ENCODE results near the gene TMEM185B. TPM values are rescaled to one million over a fixed set of nuclear protein-coding genes. Genes with fewer than 3 reads are reported as not detected.
A peak's percentile ranks its signal among the peaks of the same experiment; 100 is the strongest.

Gene TMEM185B
- total RNA-seq, 1 donor from 2014 or later = 27.9 TPM

DNA sequence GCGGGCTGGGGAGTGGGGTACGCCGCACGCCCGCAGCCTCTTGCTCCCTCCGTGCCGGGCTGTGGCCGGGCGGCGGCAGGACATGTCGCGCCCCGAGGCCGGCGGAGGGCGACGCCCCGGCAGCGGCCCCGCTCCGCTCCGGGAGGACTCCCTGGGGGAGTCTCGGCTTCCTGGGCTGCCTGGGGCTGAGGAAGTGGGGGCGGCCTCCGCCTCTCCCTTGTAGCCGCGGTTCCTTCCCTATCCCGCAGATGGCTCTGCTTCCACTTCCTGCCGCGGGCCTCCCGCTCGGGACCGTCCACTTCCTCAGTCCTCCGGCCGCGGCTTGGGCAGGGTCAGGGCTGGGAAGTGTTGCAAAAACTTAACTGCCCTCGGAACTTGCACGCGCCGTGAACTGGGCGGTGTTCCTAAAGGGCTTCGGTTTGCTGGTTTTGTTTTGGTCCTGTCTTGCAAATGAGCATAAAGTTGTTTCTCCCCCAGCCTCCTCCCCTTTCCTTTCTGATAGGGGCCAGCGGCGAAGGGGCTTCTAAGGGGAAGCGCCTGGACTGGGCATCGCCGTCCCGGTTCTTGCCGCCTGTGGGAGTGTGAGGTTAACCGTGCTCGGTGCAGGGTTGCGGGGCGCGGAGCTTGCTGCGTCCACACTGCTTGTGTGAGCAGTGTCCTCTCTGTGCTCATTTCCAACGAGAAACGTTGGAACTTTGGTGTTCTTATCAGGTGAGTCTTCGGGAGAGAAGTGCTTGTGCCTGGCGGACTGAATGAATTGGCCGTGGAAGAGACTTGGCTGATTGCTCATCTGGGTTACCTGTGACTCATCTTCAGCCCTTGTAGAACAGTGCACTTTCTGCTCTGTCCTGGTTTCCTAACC lies 30.1 kb upstream of the TMEM185B start:
- H3K27me3 Mint-ChIP-seq (ENCODE audit: low read depth, unreplicated experiment) = peaks cover 20% of the 10 kb centered on the region
- FAIRE-seq (no peak), DNase-seq (ENCODE audit: low read depth) (peak; percentile 65)
- H3K9me3 Mint-ChIP-seq (ENCODE audit: unreplicated experiment) = no peaks in the 10 kb centered on the region
- H3K36me3 Mint-ChIP-seq (ENCODE audit: low read depth, unreplicated experiment) = peaks cover 7% of the 10 kb centered on the region
- TF ChIP-seq, protein P1, sequence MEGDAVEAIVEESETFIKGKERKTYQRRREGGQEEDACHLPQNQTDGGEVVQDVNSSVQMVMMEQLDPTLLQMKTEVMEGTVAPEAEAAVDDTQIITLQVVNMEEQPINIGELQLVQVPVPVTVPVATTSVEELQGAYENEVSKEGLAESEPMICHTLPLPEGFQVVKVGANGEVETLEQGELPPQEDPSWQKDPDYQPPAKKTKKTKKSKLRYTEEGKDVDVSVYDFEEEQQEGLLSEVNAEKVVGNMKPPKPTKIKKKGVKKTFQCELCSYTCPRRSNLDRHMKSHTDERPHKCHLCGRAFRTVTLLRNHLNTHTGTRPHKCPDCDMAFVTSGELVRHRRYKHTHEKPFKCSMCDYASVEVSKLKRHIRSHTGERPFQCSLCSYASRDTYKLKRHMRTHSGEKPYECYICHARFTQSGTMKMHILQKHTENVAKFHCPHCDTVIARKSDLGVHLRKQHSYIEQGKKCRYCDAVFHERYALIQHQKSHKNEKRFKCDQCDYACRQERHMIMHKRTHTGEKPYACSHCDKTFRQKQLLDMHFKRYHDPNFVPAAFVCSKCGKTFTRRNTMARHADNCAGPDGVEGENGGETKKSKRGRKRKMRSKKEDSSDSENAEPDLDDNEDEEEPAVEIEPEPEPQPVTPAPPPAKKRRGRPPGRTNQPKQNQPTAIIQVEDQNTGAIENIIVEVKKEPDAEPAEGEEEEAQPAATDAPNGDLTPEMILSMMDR (IDR thresholded peaks at IDR 0.05; ENCODE audit: insufficient read depth, low read depth, low read length) = no peak
- no peak for TF ChIP-seq EZH2 (IDR thresholded peaks at IDR 0.05; ENCODE audit: insufficient read depth, low read length)
- Histone ChIP-seq H3K9me3 (ENCODE audit: insufficient read depth, low read depth, low read length) (no peaks in the 10 kb centered on the region), H3K79me2 (ENCODE audit: insufficient read depth, low read length) (peaks cover 54% of the 10 kb centered on the region), H3K9ac (ENCODE audit: low read length) (peak overlapping the region; percentile 90), H3K4me1 (ENCODE audit: insufficient read depth, low read length) (peaks cover 18% of the 10 kb centered on the region), H3K4me3 (ENCODE audit: insufficient read depth, low read depth, low read length) (peak overlapping the region; percentile 98), H4K20me1 (ENCODE audit: insufficient read depth, low read length) (peaks cover 51% of the 10 kb centered on the region), H2AFZ (ENCODE audit: low read depth, low read length) (peak overlapping the region; percentile 77), H3K4me2 (ENCODE audit: low read length) (peak overlapping the region; percentile 99), H3K27ac (ENCODE audit: low read depth, low read length) (peak overlapping the region; percentile 83), H3K27me3 (ENCODE audit: insufficient read depth, low read length) (no peaks in the 10 kb centered on the region), H3K36me3 (ENCODE audit: insufficient read depth, low read length) (no peaks in the 10 kb centered on the region)
- H3K4me1 Mint-ChIP-seq (ENCODE audit: low read depth, unreplicated experiment) = peaks cover 16% of the 10 kb centered on the region
- H3K27ac Mint-ChIP-seq (ENCODE audit: unreplicated experiment) = peak overlapping the region; percentile 50
- peak overlapping the region; percentile 94 for H3K4me3 Mint-ChIP-seq (ENCODE audit: unreplicated experiment)

DNA sequence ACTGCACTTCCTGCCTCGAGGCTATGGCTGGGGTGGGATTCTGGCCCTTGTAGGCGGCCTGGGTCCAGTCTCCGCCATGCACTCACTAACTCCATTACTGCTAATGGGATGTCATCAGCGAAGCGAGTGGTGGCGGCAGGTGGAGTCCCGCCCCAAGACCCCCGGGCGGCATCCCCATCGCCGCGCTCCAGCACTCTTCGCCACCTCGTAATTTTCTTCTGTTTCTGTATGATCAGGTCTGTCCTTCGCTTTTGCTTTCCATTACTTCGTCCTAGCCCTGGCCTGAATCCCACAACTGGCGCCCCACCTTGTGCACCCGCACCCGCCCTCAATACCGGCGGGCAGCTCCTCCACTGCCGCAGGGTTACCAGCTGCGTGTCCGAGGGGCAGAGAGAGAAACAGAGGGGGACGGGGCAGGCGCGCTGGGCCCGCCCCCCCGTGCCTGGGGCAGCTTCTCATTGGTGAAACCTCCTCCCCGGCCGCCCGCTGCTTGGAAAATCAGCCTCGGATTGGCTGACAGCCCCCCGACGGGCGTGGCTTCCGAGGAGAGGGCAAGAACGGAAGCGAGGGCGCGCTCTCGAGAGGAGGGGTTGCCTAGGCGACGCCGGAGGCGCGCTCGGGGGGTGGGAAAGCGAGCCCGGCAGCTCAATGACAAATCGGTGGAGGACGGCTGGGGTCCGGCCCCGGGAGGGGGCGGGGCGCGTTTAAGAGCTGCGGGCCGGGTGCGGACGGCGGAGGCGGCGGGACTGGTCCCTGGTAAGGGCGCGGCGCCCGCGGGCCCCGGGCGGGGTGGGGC lies 29.2 kb upstream of the TMEM185B start, which contains the start of gene RALB:
Gene RALB (plus strand): TSS at position 628 of the 796 bp plus-strand sequence. CDS start 25,813 bp downstream, outside the sequence.
- Histone ChIP-seq H3K4me3 (ENCODE audit: insufficient read depth, low read depth, low read length) (peak within 1 kb of the TSS; percentile 98), H3K27ac (ENCODE audit: low read depth, low read length) (peak within 1 kb of the TSS; percentile 83), H4K20me1 (ENCODE audit: insufficient read depth, low read length) (peaks cover 42% of the 10 kb centered on the region), H3K79me2 (ENCODE audit: insufficient read depth, low read length) (peaks cover 46% of the 10 kb centered on the region), H3K4me1 (ENCODE audit: insufficient read depth, low read length) (peaks cover 18% of the 10 kb centered on the region), H2AFZ (ENCODE audit: low read depth, low read length) (peak within 1 kb of the TSS; percentile 94), H3K4me2 (ENCODE audit: low read length) (peak within 1 kb of the TSS; percentile 99), H3K9ac (ENCODE audit: low read length) (peak within 1 kb of the TSS; percentile 90), H3K36me3 (ENCODE audit: insufficient read depth, low read length) (no peaks in the 10 kb centered on the region), H3K27me3 (ENCODE audit: insufficient read depth, low read length) (peaks cover 2% of the 10 kb centered on the region), H3K9me3 (ENCODE audit: insufficient read depth, low read depth, low read length) (no peaks in the 10 kb centered on the region)
- peak within 1 kb of the TSS; percentile 79 for H3K27ac Mint-ChIP-seq (ENCODE audit: unreplicated experiment)
- H3K4me1 Mint-ChIP-seq (ENCODE audit: low read depth, unreplicated experiment) = peaks cover 10% of the 10 kb centered on the region
- TF ChIP-seq, protein P1 (IDR thresholded peaks at IDR 0.05; ENCODE audit: insufficient read depth, low read depth, low read length) = no peak
- TF ChIP-seq EZH2 (IDR thresholded peaks at IDR 0.05; ENCODE audit: insufficient read depth, low read length) = no peak
- H3K4me3 Mint-ChIP-seq (ENCODE audit: unreplicated experiment) = peak within 1 kb of the TSS; percentile 99
- peaks cover 4% of the 10 kb centered on the region for H3K36me3 Mint-ChIP-seq (ENCODE audit: low read depth, unreplicated experiment)
- H3K27me3 Mint-ChIP-seq (ENCODE audit: low read depth, unreplicated experiment) = peaks cover 24% of the 10 kb centered on the region
- DNase-seq (ENCODE audit: low read depth) (peak; percentile 94), FAIRE-seq (no peak)
- H3K9me3 Mint-ChIP-seq (ENCODE audit: unreplicated experiment) = no peaks in the 10 kb centered on the region

Measured in astrocyte (in vitro differentiated cells and primary cell).